ENCODE data around the gene RNF2.

DNA sequence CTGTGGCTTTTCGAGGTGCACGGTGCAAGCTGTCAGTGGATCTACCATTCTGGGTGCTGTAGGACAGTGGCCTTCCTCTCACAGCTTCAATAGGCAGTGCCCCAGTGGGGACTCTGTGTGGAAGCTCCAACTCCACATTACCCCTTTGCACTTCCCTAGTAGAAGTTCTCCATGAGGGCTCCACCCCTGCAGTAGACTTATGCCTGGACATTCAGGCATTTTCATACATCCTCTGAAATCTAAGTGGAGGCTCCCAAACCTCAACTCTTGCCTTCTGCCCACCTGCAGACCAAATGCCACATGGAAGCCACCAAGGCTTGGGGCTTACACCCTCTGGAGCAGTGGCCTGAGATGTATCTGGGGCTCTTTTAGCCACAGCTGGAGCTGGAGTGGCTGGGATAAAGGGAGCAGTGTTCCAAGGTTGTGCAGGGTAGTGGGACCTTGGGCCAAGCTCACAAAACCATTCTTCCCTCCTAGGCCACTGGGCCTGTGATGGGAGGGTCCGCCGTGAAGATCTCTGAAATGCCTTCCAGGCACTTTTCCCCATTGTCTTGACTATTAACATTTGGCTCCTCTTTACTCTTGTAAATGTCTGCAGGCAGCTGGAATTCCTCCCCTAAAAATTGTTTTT lies 18.0 kb upstream of the RNF2 start:
- TF ChIP-seq, protein P1, sequence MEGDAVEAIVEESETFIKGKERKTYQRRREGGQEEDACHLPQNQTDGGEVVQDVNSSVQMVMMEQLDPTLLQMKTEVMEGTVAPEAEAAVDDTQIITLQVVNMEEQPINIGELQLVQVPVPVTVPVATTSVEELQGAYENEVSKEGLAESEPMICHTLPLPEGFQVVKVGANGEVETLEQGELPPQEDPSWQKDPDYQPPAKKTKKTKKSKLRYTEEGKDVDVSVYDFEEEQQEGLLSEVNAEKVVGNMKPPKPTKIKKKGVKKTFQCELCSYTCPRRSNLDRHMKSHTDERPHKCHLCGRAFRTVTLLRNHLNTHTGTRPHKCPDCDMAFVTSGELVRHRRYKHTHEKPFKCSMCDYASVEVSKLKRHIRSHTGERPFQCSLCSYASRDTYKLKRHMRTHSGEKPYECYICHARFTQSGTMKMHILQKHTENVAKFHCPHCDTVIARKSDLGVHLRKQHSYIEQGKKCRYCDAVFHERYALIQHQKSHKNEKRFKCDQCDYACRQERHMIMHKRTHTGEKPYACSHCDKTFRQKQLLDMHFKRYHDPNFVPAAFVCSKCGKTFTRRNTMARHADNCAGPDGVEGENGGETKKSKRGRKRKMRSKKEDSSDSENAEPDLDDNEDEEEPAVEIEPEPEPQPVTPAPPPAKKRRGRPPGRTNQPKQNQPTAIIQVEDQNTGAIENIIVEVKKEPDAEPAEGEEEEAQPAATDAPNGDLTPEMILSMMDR (IDR thresholded peaks at IDR 0.05): no peak
- no peak for TF ChIP-seq POLR2A (IDR thresholded peaks at IDR 0.05)
